Measurements from ENCODE around the gene ACTMAP. TPM values are rescaled to one million over a fixed set of nuclear protein-coding genes. Genes with fewer than 3 reads are reported as not detected.
A peak's percentile ranks its signal among the peaks of the same experiment; 100 is the strongest.

ACTMAP gene
- total RNA-seq, 1 donor from 2014 or later: 9.6 TPM

DNA sequence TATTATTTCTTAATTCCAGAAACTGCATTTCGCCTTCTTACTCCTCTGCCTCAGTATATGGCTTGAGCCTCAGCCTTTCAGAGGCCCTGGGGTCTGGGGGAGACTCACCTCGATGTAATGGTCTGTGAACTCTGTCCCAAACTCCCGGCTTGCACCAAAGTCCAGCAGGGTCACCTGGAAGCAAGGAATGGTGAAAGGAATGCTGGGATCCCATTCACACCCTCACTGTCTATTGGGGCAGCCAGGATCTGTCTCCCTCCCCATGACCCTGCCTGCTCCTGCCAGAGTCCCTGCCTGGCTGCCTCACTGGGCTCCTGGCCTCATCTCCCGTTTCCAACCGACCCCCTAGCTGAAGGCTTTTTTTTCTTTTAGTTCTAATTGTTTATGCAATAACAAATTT, 54.4 kb downstream of the ACTMAP start:
- Histone ChIP-seq H3K27me3 (ENCODE audit: insufficient read depth, low read length) (no peaks in the 10 kb centered on the region), H2AFZ (ENCODE audit: low read depth, low read length) (no peak overlapping the region), H3K36me3 (ENCODE audit: insufficient read depth, low read length) (no peaks in the 10 kb centered on the region), H3K9ac (ENCODE audit: low read length) (no peak overlapping the region), H3K4me2 (ENCODE audit: low read length) (no peak overlapping the region), H3K4me1 (ENCODE audit: insufficient read depth, low read length) (peaks cover 10% of the 10 kb centered on the region), H3K9me3 (ENCODE audit: insufficient read depth, low read depth, low read length) (no peaks in the 10 kb centered on the region), H3K4me3 (ENCODE audit: insufficient read depth, low read depth, low read length) (no peak overlapping the region), H3K27ac (ENCODE audit: low read depth, low read length) (no peak overlapping the region), H3K79me2 (ENCODE audit: insufficient read depth, low read length) (no peaks in the 10 kb centered on the region), H4K20me1 (ENCODE audit: insufficient read depth, low read length) (no peaks in the 10 kb centered on the region)
- Mint-ChIP-seq H3K36me3 (ENCODE audit: low read depth, unreplicated experiment) (peaks cover 15% of the 10 kb centered on the region), H3K27ac (ENCODE audit: unreplicated experiment) (no peak overlapping the region), H3K4me3 (ENCODE audit: unreplicated experiment) (peak overlapping the region; percentile 20), H3K4me1 (ENCODE audit: low read depth, unreplicated experiment) (peaks cover 3% of the 10 kb centered on the region), H3K9me3 (ENCODE audit: unreplicated experiment) (no peaks in the 10 kb centered on the region), H3K27me3 (ENCODE audit: low read depth, unreplicated experiment) (no peaks in the 10 kb centered on the region)
- DNase-seq (ENCODE audit: low read depth) (no peak), FAIRE-seq (no peak)
- TF ChIP-seq, protein P1, sequence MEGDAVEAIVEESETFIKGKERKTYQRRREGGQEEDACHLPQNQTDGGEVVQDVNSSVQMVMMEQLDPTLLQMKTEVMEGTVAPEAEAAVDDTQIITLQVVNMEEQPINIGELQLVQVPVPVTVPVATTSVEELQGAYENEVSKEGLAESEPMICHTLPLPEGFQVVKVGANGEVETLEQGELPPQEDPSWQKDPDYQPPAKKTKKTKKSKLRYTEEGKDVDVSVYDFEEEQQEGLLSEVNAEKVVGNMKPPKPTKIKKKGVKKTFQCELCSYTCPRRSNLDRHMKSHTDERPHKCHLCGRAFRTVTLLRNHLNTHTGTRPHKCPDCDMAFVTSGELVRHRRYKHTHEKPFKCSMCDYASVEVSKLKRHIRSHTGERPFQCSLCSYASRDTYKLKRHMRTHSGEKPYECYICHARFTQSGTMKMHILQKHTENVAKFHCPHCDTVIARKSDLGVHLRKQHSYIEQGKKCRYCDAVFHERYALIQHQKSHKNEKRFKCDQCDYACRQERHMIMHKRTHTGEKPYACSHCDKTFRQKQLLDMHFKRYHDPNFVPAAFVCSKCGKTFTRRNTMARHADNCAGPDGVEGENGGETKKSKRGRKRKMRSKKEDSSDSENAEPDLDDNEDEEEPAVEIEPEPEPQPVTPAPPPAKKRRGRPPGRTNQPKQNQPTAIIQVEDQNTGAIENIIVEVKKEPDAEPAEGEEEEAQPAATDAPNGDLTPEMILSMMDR (IDR thresholded peaks at IDR 0.05; ENCODE audit: insufficient read depth, low read depth, low read length): no peak

DNA sequence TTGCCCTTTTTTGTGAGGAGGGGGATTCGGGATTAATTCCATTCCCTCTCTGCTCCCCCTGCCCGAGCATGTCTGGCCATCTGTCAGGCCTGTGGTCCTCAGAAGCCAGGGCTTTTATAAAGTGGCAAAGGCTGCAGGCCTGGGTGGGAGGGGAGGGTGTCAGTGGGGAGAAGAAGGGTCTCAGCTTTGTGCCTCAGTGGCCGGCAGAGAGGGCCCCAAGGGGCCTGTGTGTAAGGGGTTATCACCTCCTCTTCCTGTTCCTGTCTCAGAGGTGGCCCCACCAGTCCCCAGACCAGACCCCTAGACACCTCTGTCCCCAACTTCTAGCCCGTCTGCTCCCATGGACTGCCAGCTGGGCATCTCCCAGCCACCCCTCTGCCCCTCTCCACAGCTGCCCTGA, 56.4 kb downstream of the ACTMAP start:
- peaks cover 5% of the 10 kb centered on the region for H4K20me1 ChIP-seq (ENCODE audit: insufficient read depth, low read length)
- Mint-ChIP-seq H3K36me3 (ENCODE audit: low read depth, unreplicated experiment) (peaks cover 12% of the 10 kb centered on the region), H3K4me1 (ENCODE audit: low read depth, unreplicated experiment) (peaks cover 5% of the 10 kb centered on the region), H3K9me3 (ENCODE audit: unreplicated experiment) (no peaks in the 10 kb centered on the region), H3K27ac (ENCODE audit: unreplicated experiment) (no peak overlapping the region), H3K27me3 (ENCODE audit: low read depth, unreplicated experiment) (no peaks in the 10 kb centered on the region), H3K4me3 (ENCODE audit: unreplicated experiment) (no peak overlapping the region)
- TF ChIP-seq, protein P1 (IDR thresholded peaks at IDR 0.05; ENCODE audit: insufficient read depth, low read depth, low read length): no peak
- no peak for TF ChIP-seq EZH2 (IDR thresholded peaks at IDR 0.05; ENCODE audit: insufficient read depth, low read length)
- no peak overlapping the region for H2AFZ ChIP-seq (ENCODE audit: low read depth, low read length)
- no peak overlapping the region for H3K27ac ChIP-seq (ENCODE audit: low read depth, low read length)
- no peaks in the 10 kb centered on the region for H3K27me3 ChIP-seq (ENCODE audit: insufficient read depth, low read length)
- no peaks in the 10 kb centered on the region for H3K36me3 ChIP-seq (ENCODE audit: insufficient read depth, low read length)
- DNase-seq (ENCODE audit: low read depth) (no peak), FAIRE-seq (no peak)
- no peak overlapping the region for H3K9ac ChIP-seq (ENCODE audit: low read length)
- H3K4me1 ChIP-seq (ENCODE audit: insufficient read depth, low read length): peaks cover 17% of the 10 kb centered on the region
- no peak overlapping the region for H3K4me3 ChIP-seq (ENCODE audit: insufficient read depth, low read depth, low read length)
- H3K4me2 ChIP-seq (ENCODE audit: low read length): no peak overlapping the region
- H3K79me2 ChIP-seq (ENCODE audit: insufficient read depth, low read length): peaks cover 14% of the 10 kb centered on the region
- H3K9me3 ChIP-seq (ENCODE audit: insufficient read depth, low read depth, low read length): no peaks in the 10 kb centered on the region

DNA sequence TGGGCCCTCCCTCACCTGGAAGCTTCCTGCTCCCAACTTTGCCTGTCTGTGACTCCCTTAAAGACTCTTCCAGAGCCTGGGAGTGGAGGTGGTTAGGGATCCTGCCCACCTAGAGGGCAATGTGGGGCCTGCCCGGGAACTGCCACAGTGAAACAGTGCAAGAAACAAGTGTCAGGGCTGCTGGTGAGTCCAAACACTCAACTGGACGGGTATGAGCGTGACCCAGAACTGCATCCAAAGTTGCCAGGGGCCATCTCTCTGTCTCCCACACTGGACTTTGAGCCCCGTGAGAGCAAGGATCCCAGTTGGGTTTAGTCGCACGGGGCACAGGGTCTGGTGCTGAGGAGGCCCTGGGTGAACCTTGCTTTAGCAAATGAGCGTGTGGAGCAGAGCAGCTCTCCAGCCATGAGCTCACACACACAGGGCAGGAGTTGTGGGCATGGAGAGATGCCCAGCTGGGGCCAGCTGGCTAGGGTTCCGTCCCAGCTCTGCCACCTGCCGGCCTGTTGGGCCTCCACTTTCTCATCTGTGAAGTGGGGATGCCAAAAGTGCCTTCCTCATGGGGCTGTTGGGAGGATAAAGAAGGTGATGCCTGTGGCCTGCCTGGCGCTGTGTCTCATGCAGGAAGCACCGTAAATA, 57.0 kb downstream of the ACTMAP start:
- Histone ChIP-seq H3K27ac (ENCODE audit: low read depth, low read length) (no peak overlapping the region), H3K9me3 (ENCODE audit: insufficient read depth, low read depth, low read length) (no peaks in the 10 kb centered on the region), H2AFZ (ENCODE audit: low read depth, low read length) (no peak overlapping the region), H3K79me2 (ENCODE audit: insufficient read depth, low read length) (peaks cover 20% of the 10 kb centered on the region), H3K4me3 (ENCODE audit: insufficient read depth, low read depth, low read length) (no peak overlapping the region), H3K4me1 (ENCODE audit: insufficient read depth, low read length) (peaks cover 23% of the 10 kb centered on the region), H3K9ac (ENCODE audit: low read length) (no peak overlapping the region), H3K36me3 (ENCODE audit: insufficient read depth, low read length) (no peaks in the 10 kb centered on the region), H3K4me2 (ENCODE audit: low read length) (no peak overlapping the region), H4K20me1 (ENCODE audit: insufficient read depth, low read length) (peaks cover 12% of the 10 kb centered on the region), H3K27me3 (ENCODE audit: insufficient read depth, low read length) (no peaks in the 10 kb centered on the region)
- DNase-seq (ENCODE audit: low read depth): no peak
- H3K36me3 Mint-ChIP-seq (ENCODE audit: low read depth, unreplicated experiment): peaks cover 12% of the 10 kb centered on the region
- no peaks in the 10 kb centered on the region for H3K9me3 Mint-ChIP-seq (ENCODE audit: unreplicated experiment)
- TF ChIP-seq EZH2 (IDR thresholded peaks at IDR 0.05; ENCODE audit: insufficient read depth, low read length): no peak
- TF ChIP-seq, protein P1 (IDR thresholded peaks at IDR 0.05; ENCODE audit: insufficient read depth, low read depth, low read length): no peak
- H3K27ac Mint-ChIP-seq (ENCODE audit: unreplicated experiment): no peak overlapping the region
- no peaks in the 10 kb centered on the region for H3K27me3 Mint-ChIP-seq (ENCODE audit: low read depth, unreplicated experiment)
- H3K4me1 Mint-ChIP-seq (ENCODE audit: low read depth, unreplicated experiment): peaks cover 5% of the 10 kb centered on the region
- no peak overlapping the region for H3K4me3 Mint-ChIP-seq (ENCODE audit: unreplicated experiment)
- no peak for FAIRE-seq

Data from astrocyte (in vitro differentiated cells and primary cell).